Activated naive CD8-positive, alpha-beta T cell treated with anti-CD3 and anti-CD28 coated beads, Interleukin-2, amount 10 ng/mL, durations not matched to agents 7 days and 5 days (primary cell): ENCODE measurements around the gene CYP2B6. TPM values are rescaled to one million over a fixed set of nuclear protein-coding genes. Genes with fewer than 3 reads are reported as not detected.
A peak's percentile ranks its signal among the peaks of the same experiment; 100 is the strongest.
"Not testable (repeated sequence)": the region's sequence is repeated elsewhere in the genome, so short reads cannot be mapped to it uniquely, and the experiment has no call there.

Source experiments
- ATAC-seq: fragments of 150-1000 bp; cut with Tn5 transposase; one replicate; pipeline ENCODE4 v1.10.0; 2021; ENCODE audit warnings: low read depth, moderate library complexity
- POLR2A ChIA-PET: fragments of 350-600 bp; sonication (Branson Sonifier 250); formaldehyde crosslinking; loops from one replicate; lab custom pipeline; 2021; ENCODE audit warnings: antibody characterized with exemption; lab: Charles Lee
- DNase-seq: peaks from one replicate; pipeline ENCODE4 v3.0.0; 2021
- H3K27ac Mint-ChIP-seq: one replicate; pipeline ENCODE4 v1.8.0; 2022; ENCODE audit warnings: mild to moderate bottlenecking, mixed read lengths
- H3K27me3 Mint-ChIP-seq: one replicate; pipeline ENCODE4 v1.8.0; 2022; ENCODE audit warnings: mild to moderate bottlenecking, moderate library complexity, mixed read lengths
- H3K36me3 Mint-ChIP-seq: one replicate; pipeline ENCODE4 v1.8.0; 2021; ENCODE audit warnings: mild to moderate bottlenecking, mixed read lengths
- H3K4me1 Mint-ChIP-seq: one replicate; pipeline ENCODE4 v1.8.0; 2021; ENCODE audit warnings: mixed read lengths
- H3K4me3 Mint-ChIP-seq: one replicate; pipeline ENCODE4 v1.8.0; 2022; ENCODE audit warnings: mild to moderate bottlenecking, moderate library complexity, mixed read lengths
- H3K9me3 Mint-ChIP-seq: one replicate; pipeline ENCODE4 v1.8.0; 2021; ENCODE audit warnings: mixed read lengths
- total RNA-seq, 2 experiments: library from RNA; stranded (reverse); gene quantifications; one replicate each; pipeline ENCODE4 v1.2.3, GENCODE V29; 2021

Gene CYP2B6
- total RNA-seq, 2 experiments from 2014 or later, result not detected

GRCh38 chr19:40966591-40966990 lies 24.5 kb upstream of the CYP2B6 start:
- peaks cover 15% of the 10 kb centered on the region for H3K9me3 Mint-ChIP-seq
- H3K36me3 Mint-ChIP-seq, POLR2A ChIA-PET, H3K27ac Mint-ChIP-seq, H3K4me3 Mint-ChIP-seq, ATAC-seq, DNase-seq: not testable (repeated sequence)
- peaks cover 28% of the 10 kb centered on the region for H3K27me3 Mint-ChIP-seq
- H3K4me1 Mint-ChIP-seq, result peaks cover 27% of the 10 kb centered on the region

DNA sequence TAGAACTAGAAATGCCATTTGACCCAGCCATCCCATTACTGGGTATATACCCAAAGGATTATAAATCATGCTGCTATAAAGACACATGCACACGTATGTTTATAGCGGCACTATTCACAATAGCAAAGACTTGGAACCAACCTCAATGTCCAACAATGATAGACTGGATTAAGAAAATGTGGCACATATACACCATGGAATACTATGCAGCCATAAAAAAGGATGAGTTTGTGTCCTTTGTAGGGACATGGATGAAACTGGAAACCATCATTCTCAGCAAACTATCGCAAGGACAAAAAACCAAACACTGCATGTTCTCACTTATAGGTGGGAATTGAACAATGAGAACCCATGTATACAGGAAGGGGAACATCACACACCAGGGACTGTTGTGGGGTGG lies 23.0 kb upstream of the CYP2B6 start:
- H3K36me3 Mint-ChIP-seq, ATAC-seq, H3K27ac Mint-ChIP-seq, POLR2A ChIA-PET, DNase-seq, H3K4me3 Mint-ChIP-seq: not testable (repeated sequence)
- Mint-ChIP-seq H3K4me1 (peaks cover 27% of the 10 kb centered on the region), H3K9me3 (peaks cover 15% of the 10 kb centered on the region), H3K27me3 (peaks cover 29% of the 10 kb centered on the region)

GRCh38 chr19:40969721-40970120 lies 21.4 kb upstream of the CYP2B6 start:
- Mint-ChIP-seq H3K27me3 (peaks cover 28% of the 10 kb centered on the region), H3K9me3 (peaks cover 12% of the 10 kb centered on the region), H3K4me3 (peak overlapping the region; percentile 69), H3K4me1 (peaks cover 29% of the 10 kb centered on the region)
- H3K27ac Mint-ChIP-seq, POLR2A ChIA-PET, ATAC-seq, DNase-seq, H3K36me3 Mint-ChIP-seq: not testable (repeated sequence)

DNA sequence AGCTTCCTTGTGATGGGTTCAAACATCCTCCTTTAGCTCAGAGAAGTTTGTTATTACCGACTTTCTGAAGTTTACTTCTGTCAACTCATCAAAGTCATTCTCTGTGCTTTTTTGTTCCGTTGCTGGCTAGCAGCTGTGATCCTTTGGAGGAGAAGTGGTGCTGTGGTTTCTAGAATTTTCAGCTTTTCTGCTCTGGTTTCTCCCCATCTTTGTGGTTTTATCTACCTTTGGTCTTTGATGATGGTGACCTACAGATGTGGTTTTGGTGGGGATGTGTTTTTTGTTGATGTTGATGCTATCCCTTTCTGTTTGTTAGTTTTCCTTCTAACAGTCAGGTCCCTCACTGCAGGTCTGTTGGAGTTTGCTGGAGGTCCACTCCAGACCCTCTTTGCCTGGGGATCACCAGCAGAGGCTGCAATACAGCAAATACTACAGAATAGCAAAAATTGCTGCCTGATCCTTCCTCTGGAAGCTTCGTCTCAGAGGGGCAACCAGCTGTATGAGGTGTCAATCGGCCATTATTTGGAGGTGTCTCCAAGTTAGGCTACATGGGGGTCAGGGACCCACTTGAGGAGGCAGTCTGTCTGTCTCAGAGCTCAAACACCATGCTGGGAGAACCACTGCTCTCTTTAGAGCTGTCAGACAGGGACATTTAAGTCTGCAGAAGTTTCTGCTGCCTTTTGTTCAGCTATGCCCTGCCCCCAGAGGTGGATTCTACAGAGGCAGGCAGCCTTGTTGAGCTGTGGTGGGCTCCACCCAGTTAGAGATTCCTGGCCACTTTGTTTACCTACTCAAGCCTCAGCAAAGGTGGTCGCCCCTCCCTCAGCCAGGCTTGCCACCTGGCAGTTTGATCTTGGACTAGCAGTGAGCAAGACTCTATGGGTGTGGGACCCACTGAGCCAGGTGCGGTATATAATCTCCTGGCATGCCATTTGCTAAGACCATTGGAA lies 20.4 kb upstream of the CYP2B6 start:
- peak overlapping the region; percentile 69 for H3K4me3 Mint-ChIP-seq
- H3K9me3 Mint-ChIP-seq, result peaks cover 12% of the 10 kb centered on the region
- peak overlapping the region; percentile 31 for H3K27ac Mint-ChIP-seq
- peak; percentile 36 for DNase-seq
- ATAC-seq, H3K36me3 Mint-ChIP-seq, POLR2A ChIA-PET: not testable (repeated sequence)
- H3K4me1 Mint-ChIP-seq, result peaks cover 29% of the 10 kb centered on the region
- H3K27me3 Mint-ChIP-seq, result peaks cover 33% of the 10 kb centered on the region

- DNase-seq, result peak; percentile 62
- peaks cover 27% of the 10 kb centered on the region for H3K27me3 Mint-ChIP-seq
- H3K4me3 Mint-ChIP-seq, result no peak overlapping the region
- no peak overlapping the region for H3K27ac Mint-ChIP-seq
- H3K9me3 Mint-ChIP-seq, result no peaks in the 10 kb centered on the region
- POLR2A ChIA-PET, result no interaction called here
- H3K36me3 Mint-ChIP-seq, result no peaks in the 10 kb centered on the region
- peak; percentile 70 for ATAC-seq
- H3K4me1 Mint-ChIP-seq, result peaks cover 21% of the 10 kb centered on the region
Observed at GRCh38 chr19:40974633-40975037, 16.4 kb upstream of the CYP2B6 start.

DNA sequence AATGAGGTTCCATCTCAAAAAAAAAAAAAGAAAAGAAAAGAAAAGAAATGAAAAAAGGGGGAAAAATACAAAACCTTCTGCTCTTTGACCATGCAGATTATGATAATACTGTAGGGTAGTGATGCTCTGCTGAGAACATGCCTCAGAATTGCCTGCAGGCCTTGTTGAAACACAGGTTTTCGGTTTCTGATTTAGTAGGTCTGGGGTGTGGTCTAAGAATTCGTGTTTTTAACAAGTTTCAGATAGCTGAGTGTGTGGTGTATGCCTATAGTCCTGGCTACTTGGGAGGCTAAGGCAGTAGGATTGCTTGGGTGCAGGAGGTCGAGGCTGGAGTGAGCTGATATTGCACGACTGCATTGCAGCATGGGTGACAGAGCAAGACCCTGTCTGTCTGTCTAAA lies 14.9 kb upstream of the CYP2B6 start:
- Mint-ChIP-seq H3K36me3 (no peaks in the 10 kb centered on the region), H3K27ac (no peak overlapping the region), H3K4me3 (no peak overlapping the region), H3K9me3 (no peaks in the 10 kb centered on the region), H3K27me3 (peaks cover 29% of the 10 kb centered on the region), H3K4me1 (peaks cover 6% of the 10 kb centered on the region)
- ATAC-seq, result no peak
- no peak for DNase-seq
- POLR2A ChIA-PET, result no interaction called here

GRCh38 chr19:40976724-40977123 lies 14.4 kb upstream of the CYP2B6 start:
- DNase-seq, result no peak
- no peak overlapping the region for H3K27ac Mint-ChIP-seq
- no peaks in the 10 kb centered on the region for H3K9me3 Mint-ChIP-seq
- ATAC-seq, result no peak
- peaks cover 4% of the 10 kb centered on the region for H3K4me1 Mint-ChIP-seq
- H3K27me3 Mint-ChIP-seq, result peaks cover 27% of the 10 kb centered on the region
- POLR2A ChIA-PET, result no interaction called here
- H3K36me3 Mint-ChIP-seq, result no peaks in the 10 kb centered on the region
- H3K4me3 Mint-ChIP-seq, result no peak overlapping the region

GRCh38 chr19:40979759-40980158 lies 11.3 kb upstream of the CYP2B6 start:
- ATAC-seq, result not testable (repeated sequence)

GRCh38 chr19:40980743-40981442 lies 10.2 kb upstream of the CYP2B6 start:
- H3K27ac Mint-ChIP-seq, POLR2A ChIA-PET, ATAC-seq, H3K4me3 Mint-ChIP-seq, H3K36me3 Mint-ChIP-seq, H3K9me3 Mint-ChIP-seq, DNase-seq, H3K4me1 Mint-ChIP-seq: not testable (repeated sequence)
- H3K27me3 Mint-ChIP-seq, result peaks cover 24% of the 10 kb centered on the region

More at GRCh38 chr19:40979759-40980158, 11.3 kb upstream of the CYP2B6 start:
- POLR2A ChIA-PET, result interaction anchor here (0.6 to 0.7 kb wide), 2 partner anchors 16 to 45 kb away, joined by 5 to 8 read pairs; no protein-coding TSS in a partner anchor
- not testable (repeated sequence) for H3K4me1 Mint-ChIP-seq, H3K9me3 Mint-ChIP-seq, DNase-seq, H3K36me3 Mint-ChIP-seq, H3K4me3 Mint-ChIP-seq, H3K27ac Mint-ChIP-seq
- H3K27me3 Mint-ChIP-seq, result peaks cover 28% of the 10 kb centered on the region

- ATAC-seq, result no peak
- Mint-ChIP-seq H3K4me3 (no peak overlapping the region), H3K27ac (no peak overlapping the region), H3K4me1 (peaks cover 2% of the 10 kb centered on the region), H3K27me3 (peaks cover 27% of the 10 kb centered on the region), H3K36me3 (no peaks in the 10 kb centered on the region), H3K9me3 (peaks cover 4% of the 10 kb centered on the region)
- DNase-seq, result no peak
- POLR2A ChIA-PET, result no interaction called here
Observed at GRCh38 chr19:40981591-40981990, 9.5 kb upstream of the CYP2B6 start.

- peaks cover 27% of the 10 kb centered on the region for H3K27me3 Mint-ChIP-seq
- POLR2A ChIA-PET, result no interaction called here
- H3K36me3 Mint-ChIP-seq, result no peaks in the 10 kb centered on the region
- peaks cover 3% of the 10 kb centered on the region for H3K4me1 Mint-ChIP-seq
- ATAC-seq, result no peak
- no peak for DNase-seq
- H3K9me3 Mint-ChIP-seq, result peaks cover 4% of the 10 kb centered on the region
- no peak overlapping the region for H3K27ac Mint-ChIP-seq
- H3K4me3 Mint-ChIP-seq, result no peak overlapping the region
Observed at GRCh38 chr19:40982594-40983101, 8.4 kb upstream of the CYP2B6 start.

GRCh38 chr19:40989453-40989852 lies 1.6 kb upstream of the CYP2B6 start:
- DNase-seq, result no peak
- H3K4me1 Mint-ChIP-seq, result peaks cover 2% of the 10 kb centered on the region
- peaks cover 12% of the 10 kb centered on the region for H3K27me3 Mint-ChIP-seq
- no peak overlapping the region for H3K4me3 Mint-ChIP-seq
- H3K9me3 Mint-ChIP-seq, result peaks cover 7% of the 10 kb centered on the region
- H3K36me3 Mint-ChIP-seq, result no peaks in the 10 kb centered on the region
- H3K27ac Mint-ChIP-seq, result no peak overlapping the region
- ATAC-seq, result no peak
- POLR2A ChIA-PET, result no interaction called here

DNA sequence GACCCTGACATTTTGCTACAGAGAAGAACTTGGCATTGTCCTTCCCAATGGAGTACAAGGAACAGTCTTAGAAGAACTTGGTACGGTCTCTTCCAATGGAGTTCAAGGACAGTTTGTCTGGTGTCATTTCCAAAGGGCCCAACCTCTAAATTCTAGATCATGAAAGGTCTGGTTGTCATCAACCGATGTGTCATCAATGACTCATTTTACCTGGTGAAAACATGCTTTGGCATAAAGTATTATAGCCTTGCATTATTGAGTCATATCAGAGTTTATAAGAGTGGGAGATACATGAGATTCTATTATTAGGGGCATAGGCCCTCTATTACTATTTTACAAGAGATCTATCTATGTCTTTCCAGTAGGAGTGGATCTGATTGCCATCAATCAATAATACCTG lies 4.3 kb downstream of the CYP2B6 start:
- no peaks in the 10 kb centered on the region for H3K36me3 Mint-ChIP-seq
- DNase-seq (no peak), ATAC-seq (no peak)
- no peak overlapping the region for H3K27ac Mint-ChIP-seq
- POLR2A ChIA-PET, result no interaction called here
- peaks cover 3% of the 10 kb centered on the region for H3K9me3 Mint-ChIP-seq
- no peak overlapping the region for H3K4me3 Mint-ChIP-seq
- H3K4me1 Mint-ChIP-seq, result no peaks in the 10 kb centered on the region
- peaks cover 9% of the 10 kb centered on the region for H3K27me3 Mint-ChIP-seq
